H1 (cell line): Measurements from ENCODE around the gene ITPKB.

Source experiments
- CREB1 ChIP-seq: IDR thresholded peaks from 2 replicates; pipeline ENCODE4 v1.6.1; 2012; ENCODE audit warnings: inconsistent platforms
- JUN ChIP-seq: IDR thresholded peaks from 2 replicates; pipeline ENCODE4 v1.6.1; 2011; ENCODE audit warnings: low read depth, mild to moderate bottlenecking, improper control_type of control experiment, low read length
- POU5F1 ChIP-seq: IDR thresholded peaks from 2 replicates; pipeline ENCODE4 v1.6.1; 2011; ENCODE audit warnings: low read depth, mild to moderate bottlenecking, low read length, moderate library complexity
- RFX5 ChIP-seq: IDR thresholded peaks from 2 replicates; pipeline ENCODE4 v1.6.1; 2011; ENCODE audit warnings: low read depth, low read length, improper control_type of control experiment, borderline replicate concordance
- RNF2 ChIP-seq: fragments of 200-900, 300-1000 bp; sonication (generic); IDR thresholded peaks from 2 replicates; pipeline ENCODE4 v1.7.1; 2016; ENCODE audit warnings: borderline replicate concordance, low read depth, mild to moderate bottlenecking, antibody characterized with exemption, low read length; ENCODE audit not compliant: poor library complexity, severe bottlenecking; ENCODE audit errors: missing control alignments
- SIN3A ChIP-seq, 2 experiments: IDR thresholded peaks in 1 of 2; conservative IDR thresholded peaks in 1 of 2; 2 replicates each; pipeline ENCODE4 v1.6.1; 2011 to 2012; ENCODE audit warnings: low read length in 2 of 2, improper control_type of control experiment in 1 of 2, low read depth in 1 of 2, mild to moderate bottlenecking in 1 of 2
- SP1 ChIP-seq: IDR thresholded peaks from 2 replicates; pipeline ENCODE4 v1.6.1; 2011; ENCODE audit warnings: low read depth, low read length
- TBP ChIP-seq: IDR thresholded peaks from 2 replicates; pipeline ENCODE4 v1.6.1; 2011; ENCODE audit warnings: low read depth, low read length, improper control_type of control experiment
- ZNF274 ChIP-seq: IDR thresholded peaks from 2 replicates; pipeline ENCODE4 v1.7.0; 2012; ENCODE audit warnings: low read length, borderline replicate concordance; ENCODE audit errors: extremely low read depth
- TF ChIP-seq, protein P1 (sequence below), 3 experiments: IDR thresholded peaks; 1 replicate in 2 of 3; 2 replicates in 1 of 3; pipeline versions ENCODE4 v1.5.1 to v1.6.1; 2011; ENCODE audit warnings: low read length in 3 of 3, mild to moderate bottlenecking in 3 of 3, inconsistent platforms in 2 of 3, low read depth in 1 of 3, moderate library complexity in 1 of 3; ENCODE audit not compliant: insufficient read depth in 1 of 3; ENCODE audit errors: control extremely low read depth in 1 of 3
- TF ChIP-seq, protein P2 (sequence below): IDR thresholded peaks from 2 replicates; pipeline ENCODE4 v1.6.1; 2012; ENCODE audit warnings: inconsistent platforms

DNA sequence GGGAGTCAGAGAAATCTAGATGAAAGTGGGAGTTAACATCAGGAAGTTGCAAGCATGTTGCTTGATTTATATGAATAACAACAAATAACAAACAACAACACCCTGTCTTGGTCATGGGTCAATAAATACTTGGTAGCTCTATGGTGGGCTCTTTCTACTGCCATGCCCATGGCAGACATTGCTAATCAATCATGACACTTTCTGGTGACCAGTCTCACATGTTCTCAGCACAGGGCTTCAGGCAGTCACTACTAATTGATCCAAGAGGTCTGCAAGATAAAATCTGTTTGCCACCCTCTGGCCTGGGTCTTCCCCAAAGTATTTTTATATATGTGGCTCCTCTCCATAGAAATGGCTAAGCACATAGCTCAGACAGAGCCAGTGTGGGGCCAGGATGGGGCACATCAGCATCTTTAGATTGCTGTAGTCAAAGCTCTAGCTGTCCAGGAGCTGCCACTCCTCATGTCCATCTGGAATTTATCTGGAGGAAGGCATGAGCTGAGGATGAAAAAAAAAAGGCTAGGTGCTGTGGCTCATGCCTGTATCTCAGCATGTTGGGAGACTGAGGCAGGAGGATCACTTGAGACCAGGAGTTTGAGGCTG, 139.3 kb downstream of the ITPKB start:
- TF ChIP-seq SIN3A (conservative IDR thresholded peaks at IDR 0.05 in 1 of 2, IDR thresholded peaks at IDR 0.05 in 1 of 2; ENCODE audit: low read depth in 1 of 2, low read length in 2 of 2), result no peak
- TF ChIP-seq, protein P1, sequence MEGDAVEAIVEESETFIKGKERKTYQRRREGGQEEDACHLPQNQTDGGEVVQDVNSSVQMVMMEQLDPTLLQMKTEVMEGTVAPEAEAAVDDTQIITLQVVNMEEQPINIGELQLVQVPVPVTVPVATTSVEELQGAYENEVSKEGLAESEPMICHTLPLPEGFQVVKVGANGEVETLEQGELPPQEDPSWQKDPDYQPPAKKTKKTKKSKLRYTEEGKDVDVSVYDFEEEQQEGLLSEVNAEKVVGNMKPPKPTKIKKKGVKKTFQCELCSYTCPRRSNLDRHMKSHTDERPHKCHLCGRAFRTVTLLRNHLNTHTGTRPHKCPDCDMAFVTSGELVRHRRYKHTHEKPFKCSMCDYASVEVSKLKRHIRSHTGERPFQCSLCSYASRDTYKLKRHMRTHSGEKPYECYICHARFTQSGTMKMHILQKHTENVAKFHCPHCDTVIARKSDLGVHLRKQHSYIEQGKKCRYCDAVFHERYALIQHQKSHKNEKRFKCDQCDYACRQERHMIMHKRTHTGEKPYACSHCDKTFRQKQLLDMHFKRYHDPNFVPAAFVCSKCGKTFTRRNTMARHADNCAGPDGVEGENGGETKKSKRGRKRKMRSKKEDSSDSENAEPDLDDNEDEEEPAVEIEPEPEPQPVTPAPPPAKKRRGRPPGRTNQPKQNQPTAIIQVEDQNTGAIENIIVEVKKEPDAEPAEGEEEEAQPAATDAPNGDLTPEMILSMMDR (IDR thresholded peaks at IDR 0.05; ENCODE audit: control extremely low read depth in 1 of 3, insufficient read depth in 1 of 3, low read depth in 1 of 3, low read length in 3 of 3), result no peak
- TF ChIP-seq CREB1, result no peak
- no peak for TF ChIP-seq SP1
- TF ChIP-seq ZNF274, result no peak
- TF ChIP-seq TBP, result no peak
- no peak for TF ChIP-seq RFX5
- TF ChIP-seq, protein P2, sequence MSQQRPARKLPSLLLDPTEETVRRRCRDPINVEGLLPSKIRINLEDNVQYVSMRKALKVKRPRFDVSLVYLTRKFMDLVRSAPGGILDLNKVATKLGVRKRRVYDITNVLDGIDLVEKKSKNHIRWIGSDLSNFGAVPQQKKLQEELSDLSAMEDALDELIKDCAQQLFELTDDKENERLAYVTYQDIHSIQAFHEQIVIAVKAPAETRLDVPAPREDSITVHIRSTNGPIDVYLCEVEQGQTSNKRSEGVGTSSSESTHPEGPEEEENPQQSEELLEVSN, result no peak
- TF ChIP-seq JUN, result no peak
- TF ChIP-seq RNF2, result no peak
- TF ChIP-seq POU5F1, result no peak
